DND-41 (cell line): ENCODE results near the gene GJB2.

Experiments
- ATAC-seq: fragments of 200-7000 bp; cut with Tn5 transposase; 3 replicates; pipeline ENCODE4 v1.9.1; 2021; ENCODE audit warnings: low read depth; ENCODE audit not compliant: insufficient read depth
- DNase-seq: peaks from one replicate; pipeline ENCODE4 v3.0.0-alpha.2; 2020
- H2AFZ ChIP-seq: 2 replicates; pipeline ENCODE4 v1.6.0; 2012; ENCODE audit warnings: low read depth, low read length
- H3K27ac ChIP-seq: 2 replicates; pipeline ENCODE4 v1.5.1; 2012; ENCODE audit warnings: low read length, inconsistent platforms
- H3K27me3 ChIP-seq: fragments of 200-600 bp; sonication (generic); 2 replicates; pipeline ENCODE4 v1.6.0; 2012; ENCODE audit warnings: low read length, mild to moderate bottlenecking, inconsistent platforms; ENCODE audit not compliant: insufficient read depth, poor library complexity
- H3K36me3 ChIP-seq: 2 replicates; pipeline ENCODE4 v1.5.1; 2012; ENCODE audit warnings: low read length, inconsistent platforms; ENCODE audit not compliant: insufficient read depth
- H3K4me1 ChIP-seq: 2 replicates; pipeline ENCODE4 v1.5.1; 2012; ENCODE audit warnings: mild to moderate bottlenecking, low read length; ENCODE audit not compliant: insufficient read depth
- H3K4me2 ChIP-seq: 2 replicates; pipeline ENCODE4 v1.6.0; 2012; ENCODE audit warnings: mild to moderate bottlenecking, moderate library complexity, low read length, inconsistent platforms; ENCODE audit not compliant: insufficient read depth
- H3K4me3 ChIP-seq, 2 experiments: fragments of 200-600 bp in 1 of 2; shearing (Covaris generic) in 1 of 2; 2 replicates each; pipeline ENCODE4 v1.5.1; 2012 to 2016; ENCODE audit warnings: inconsistent platforms in 2 of 2, low read length in 2 of 2, mild to moderate bottlenecking in 2 of 2, low read depth in 1 of 2, moderate library complexity in 1 of 2
- H3K79me2 ChIP-seq: 2 replicates; pipeline ENCODE4 v1.6.0; 2012; ENCODE audit warnings: low read length, inconsistent platforms; ENCODE audit not compliant: insufficient read depth
- H3K9ac ChIP-seq: 2 replicates; pipeline ENCODE4 v1.6.0; 2012; ENCODE audit warnings: low read depth, mild to moderate bottlenecking, inconsistent platforms, low read length, moderate library complexity
- H3K9me3 ChIP-seq: 2 replicates; pipeline ENCODE4 v1.5.1; 2012; ENCODE audit warnings: low read length, moderate library complexity, mild to moderate bottlenecking, inconsistent platforms; ENCODE audit not compliant: insufficient read depth, severe bottlenecking
- H4K20me1 ChIP-seq: 2 replicates; pipeline ENCODE4 v1.6.0; 2012; ENCODE audit warnings: low read length; ENCODE audit not compliant: insufficient read depth
- EZH2 ChIP-seq: IDR thresholded peaks from 3 replicates; pipeline ENCODE4 v1.6.1; 2012; ENCODE audit warnings: borderline replicate concordance, low read depth, mild to moderate bottlenecking, moderate library complexity, low read length, inconsistent platforms; ENCODE audit not compliant: severe bottlenecking
- TF ChIP-seq, protein P1 (sequence below): IDR thresholded peaks from 2 replicates; pipeline ENCODE4 v1.5.1; 2012; ENCODE audit warnings: borderline replicate concordance, low read length, moderate library complexity, mild to moderate bottlenecking; ENCODE audit not compliant: poor library complexity, severe bottlenecking; ENCODE audit errors: extremely low read depth

Gene GJB2

GRCh38 chr13:20144141-20144850 lies 48.4 kb downstream of the GJB2 start:
- ATAC-seq = 0 out of 3 replicates have a peak, but pooled peaks have one; percentile 29

DNA sequence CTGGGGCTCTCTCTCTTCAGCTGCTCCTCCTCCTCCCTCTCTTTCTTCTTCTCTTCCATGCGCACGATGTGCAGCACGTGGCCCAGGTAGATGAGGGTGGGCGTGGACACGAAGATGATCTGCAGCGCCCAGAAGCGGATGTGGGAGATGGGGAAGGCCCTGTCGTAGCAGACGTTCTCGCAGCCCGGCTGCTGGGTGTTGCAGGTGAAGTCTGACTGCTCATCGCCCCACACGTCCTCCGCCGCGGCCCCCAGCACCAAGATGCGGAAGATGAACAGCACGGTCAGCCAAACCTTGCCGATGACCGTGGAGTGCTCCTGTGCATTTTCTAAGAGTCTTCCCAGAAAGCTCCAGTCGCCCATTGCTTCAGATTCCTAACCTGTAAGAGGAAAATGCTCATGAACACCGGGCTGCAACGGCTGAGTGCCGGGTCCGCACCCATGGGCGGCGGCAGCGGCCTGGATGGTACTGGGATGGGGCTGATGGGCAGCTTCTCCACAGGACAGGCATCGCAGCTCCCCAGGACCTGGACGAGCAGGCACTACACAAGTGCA lies 49.7 kb downstream of the GJB2 start:
- TF ChIP-seq, protein P1, sequence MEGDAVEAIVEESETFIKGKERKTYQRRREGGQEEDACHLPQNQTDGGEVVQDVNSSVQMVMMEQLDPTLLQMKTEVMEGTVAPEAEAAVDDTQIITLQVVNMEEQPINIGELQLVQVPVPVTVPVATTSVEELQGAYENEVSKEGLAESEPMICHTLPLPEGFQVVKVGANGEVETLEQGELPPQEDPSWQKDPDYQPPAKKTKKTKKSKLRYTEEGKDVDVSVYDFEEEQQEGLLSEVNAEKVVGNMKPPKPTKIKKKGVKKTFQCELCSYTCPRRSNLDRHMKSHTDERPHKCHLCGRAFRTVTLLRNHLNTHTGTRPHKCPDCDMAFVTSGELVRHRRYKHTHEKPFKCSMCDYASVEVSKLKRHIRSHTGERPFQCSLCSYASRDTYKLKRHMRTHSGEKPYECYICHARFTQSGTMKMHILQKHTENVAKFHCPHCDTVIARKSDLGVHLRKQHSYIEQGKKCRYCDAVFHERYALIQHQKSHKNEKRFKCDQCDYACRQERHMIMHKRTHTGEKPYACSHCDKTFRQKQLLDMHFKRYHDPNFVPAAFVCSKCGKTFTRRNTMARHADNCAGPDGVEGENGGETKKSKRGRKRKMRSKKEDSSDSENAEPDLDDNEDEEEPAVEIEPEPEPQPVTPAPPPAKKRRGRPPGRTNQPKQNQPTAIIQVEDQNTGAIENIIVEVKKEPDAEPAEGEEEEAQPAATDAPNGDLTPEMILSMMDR = no peak
- TF ChIP-seq EZH2 = no peak
- no peak overlapping the region for H2AFZ ChIP-seq
- H3K4me3 ChIP-seq = no peak overlapping the region
- H4K20me1 ChIP-seq = no peaks in the 10 kb centered on the region
- no peak overlapping the region for H3K4me2 ChIP-seq
- H3K79me2 ChIP-seq = no peaks in the 10 kb centered on the region
- H3K9ac ChIP-seq = no peak overlapping the region
- no peaks in the 10 kb centered on the region for H3K4me1 ChIP-seq
- no peaks in the 10 kb centered on the region for H3K9me3 ChIP-seq
- H3K27ac ChIP-seq = no peak overlapping the region
- H3K27me3 ChIP-seq = peaks cover 4% of the 10 kb centered on the region
- no peaks in the 10 kb centered on the region for H3K36me3 ChIP-seq
- ATAC-seq (no peak), DNase-seq (no peak)

More at GRCh38 chr13:20144141-20144850, 48.4 kb downstream of the GJB2 start:
- no peaks in the 10 kb centered on the region for H3K79me2 ChIP-seq
- H3K36me3 ChIP-seq = no peaks in the 10 kb centered on the region
- H4K20me1 ChIP-seq = no peaks in the 10 kb centered on the region
- no peak overlapping the region for H3K4me2 ChIP-seq
- DNase-seq = no peak
- no peaks in the 10 kb centered on the region for H3K4me1 ChIP-seq
- no peak overlapping the region for H3K27ac ChIP-seq
- TF ChIP-seq EZH2 = no peak
- TF ChIP-seq, protein P1 = no peak
- no peak overlapping the region for H3K4me3 ChIP-seq
- H2AFZ ChIP-seq = no peak overlapping the region
- no peak overlapping the region for H3K9ac ChIP-seq
- peaks cover 8% of the 10 kb centered on the region for H3K27me3 ChIP-seq
- no peaks in the 10 kb centered on the region for H3K9me3 ChIP-seq

GRCh38 chr13:20142023-20142926 lies 50.5 kb downstream of the GJB2 start:
- H3K4me2 ChIP-seq = no peak overlapping the region
- H3K27me3 ChIP-seq = peaks cover 4% of the 10 kb centered on the region
- H2AFZ ChIP-seq = no peak overlapping the region
- TF ChIP-seq, protein P1 = no peak
- TF ChIP-seq EZH2 = no peak
- H4K20me1 ChIP-seq = no peaks in the 10 kb centered on the region
- H3K9ac ChIP-seq = no peak overlapping the region
- H3K27ac ChIP-seq = no peak overlapping the region
- no peaks in the 10 kb centered on the region for H3K4me1 ChIP-seq
- H3K9me3 ChIP-seq = no peaks in the 10 kb centered on the region
- no peaks in the 10 kb centered on the region for H3K79me2 ChIP-seq
- no peak overlapping the region for H3K4me3 ChIP-seq
- DNase-seq (no peak), ATAC-seq (no peak)
- no peaks in the 10 kb centered on the region for H3K36me3 ChIP-seq
